ENCODE results near the gene IL18.
"Not testable (repeated sequence)": the region's sequence is repeated elsewhere in the genome, so short reads cannot be mapped to it uniquely, and the experiment has no call there.

The IL18 gene

DNA sequence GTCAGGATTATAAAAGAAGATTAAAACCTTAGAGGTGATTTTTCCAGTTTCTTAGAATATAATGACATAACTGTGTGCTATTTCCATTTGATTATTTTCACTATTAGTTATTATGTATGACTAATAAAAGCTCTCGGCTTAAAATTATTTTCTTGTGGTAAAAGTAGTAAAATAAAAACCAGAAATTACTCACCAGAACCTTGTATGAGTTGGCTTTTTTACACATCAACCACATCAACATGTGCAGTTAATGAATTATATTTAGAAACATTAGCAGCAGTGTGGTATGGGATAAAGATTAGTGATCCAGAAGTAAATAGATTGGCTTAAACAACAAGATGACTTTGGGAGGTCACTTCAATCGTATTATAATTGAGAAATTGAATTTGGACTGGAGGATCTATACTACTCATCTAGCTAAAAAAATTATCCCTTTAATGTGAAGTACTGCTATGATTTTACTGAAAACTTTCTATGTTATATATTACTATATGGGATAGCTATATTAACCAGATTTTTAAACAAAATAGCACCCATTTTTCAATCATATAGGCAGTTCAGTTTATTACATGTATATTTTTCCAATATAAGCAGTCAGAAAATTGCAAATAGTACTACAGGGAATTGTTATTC is 8.6 kb upstream of the IL18 start:
- no peak for DNase-seq (ENCODE audit: low read depth)

DNA sequence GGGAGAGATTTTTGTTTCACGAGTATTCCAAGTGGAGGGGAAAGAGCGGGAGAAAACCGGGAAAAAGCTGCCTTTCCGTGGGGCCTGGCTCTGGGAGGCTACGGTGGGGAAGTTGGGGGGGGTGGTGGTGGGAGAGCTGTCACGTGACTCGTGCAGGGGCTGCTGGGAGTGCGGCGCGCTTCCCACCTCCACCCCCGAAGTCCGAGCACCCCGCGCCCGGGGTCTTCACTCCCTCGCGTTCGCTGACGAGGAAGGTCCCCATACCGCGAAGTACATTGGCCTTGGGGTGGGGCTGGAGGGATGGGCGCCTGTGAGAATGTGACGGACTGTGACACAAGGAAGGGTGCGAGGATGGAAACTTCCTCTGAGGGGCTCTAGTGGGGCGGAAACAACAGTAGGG is 3.3 kb upstream of the IL18 start, which contains the start of gene TEX12:
TEX12 (plus strand) TSS at position 228 of the 400 bp plus-strand sequence. CDS start 1,897 bp downstream, outside the sequence.
- DNase-seq (ENCODE audit: low read depth): no peak

DNA sequence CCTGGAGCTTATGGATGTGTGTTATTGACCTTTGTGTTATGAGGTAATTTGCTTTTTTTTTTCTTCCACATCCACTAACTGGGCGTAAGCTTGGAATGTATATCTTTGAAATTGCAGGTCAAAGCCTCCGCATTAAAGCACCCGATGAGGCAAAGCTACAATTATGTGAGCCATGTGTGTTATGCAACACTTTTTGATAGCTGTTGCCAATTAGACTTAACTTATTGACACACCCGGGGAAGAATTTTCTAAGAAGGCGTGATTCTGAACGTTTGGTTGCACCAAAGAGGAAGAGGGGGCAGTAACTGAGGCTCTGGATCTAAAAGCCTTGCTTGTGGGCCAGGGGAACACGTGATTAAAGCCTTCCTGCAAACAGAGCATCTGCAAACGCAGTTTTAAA is 2.7 kb upstream of the IL18 start:
- DNase-seq (ENCODE audit: low read depth): no peak

DNA sequence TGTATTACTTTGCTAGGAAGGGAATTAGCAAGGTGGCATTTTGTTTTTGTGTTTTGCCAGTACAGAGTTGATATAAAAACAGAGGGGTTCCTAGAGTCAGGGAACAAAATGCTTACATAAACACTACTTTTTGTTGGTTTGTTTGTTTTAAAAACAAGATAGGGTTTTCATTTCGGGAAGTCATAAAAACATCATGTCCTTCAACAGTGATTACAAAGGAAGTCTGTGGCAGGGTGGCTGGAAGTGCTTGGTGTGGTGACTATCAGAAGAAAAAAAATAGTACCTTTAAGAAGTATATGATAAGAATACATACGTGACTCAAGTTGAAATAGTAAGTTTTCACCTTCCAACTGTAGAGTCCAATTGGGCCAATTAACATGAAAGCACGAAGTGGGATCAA is 1.2 kb upstream of the IL18 start:
- DNase-seq (ENCODE audit: low read depth): no peak

DNA sequence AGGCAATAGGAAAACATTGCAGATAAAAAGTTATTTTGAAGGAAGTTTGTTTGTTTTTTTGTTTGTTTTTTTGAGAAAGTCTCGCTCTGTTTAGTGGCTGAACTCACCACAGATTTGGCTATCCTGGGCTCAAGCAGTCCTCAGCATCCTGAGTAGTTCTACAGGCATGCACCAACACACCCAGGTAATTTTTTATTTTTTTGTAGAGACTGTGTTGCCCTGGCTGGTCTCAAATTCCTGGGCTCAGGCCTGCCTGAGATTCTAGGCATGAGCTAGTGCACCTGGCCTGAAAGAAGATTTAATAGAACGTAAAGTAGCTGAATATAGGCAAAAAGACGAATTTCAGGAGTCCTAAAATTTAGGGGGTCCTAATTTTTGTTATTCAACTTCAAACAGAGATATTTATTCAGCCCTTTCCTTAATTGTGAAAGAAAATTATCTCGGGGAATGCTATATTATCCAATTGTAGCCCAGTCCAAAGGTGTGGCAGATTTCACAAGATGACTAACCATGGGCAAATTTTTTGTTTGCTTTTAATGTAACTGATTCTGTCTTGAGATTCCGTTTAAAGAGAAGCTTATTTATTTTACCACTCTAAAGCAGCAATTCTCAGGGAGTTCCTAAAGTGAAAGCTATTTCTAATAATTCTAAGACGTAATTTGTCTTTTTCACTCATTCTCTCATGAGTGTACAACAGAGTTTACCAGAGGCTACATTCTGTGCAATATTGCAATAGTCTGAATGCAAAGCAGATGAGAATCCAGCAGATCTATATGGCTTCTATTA is 940 bp downstream of the IL18 start:
- no peak for DNase-seq (ENCODE audit: low read depth)

DNA sequence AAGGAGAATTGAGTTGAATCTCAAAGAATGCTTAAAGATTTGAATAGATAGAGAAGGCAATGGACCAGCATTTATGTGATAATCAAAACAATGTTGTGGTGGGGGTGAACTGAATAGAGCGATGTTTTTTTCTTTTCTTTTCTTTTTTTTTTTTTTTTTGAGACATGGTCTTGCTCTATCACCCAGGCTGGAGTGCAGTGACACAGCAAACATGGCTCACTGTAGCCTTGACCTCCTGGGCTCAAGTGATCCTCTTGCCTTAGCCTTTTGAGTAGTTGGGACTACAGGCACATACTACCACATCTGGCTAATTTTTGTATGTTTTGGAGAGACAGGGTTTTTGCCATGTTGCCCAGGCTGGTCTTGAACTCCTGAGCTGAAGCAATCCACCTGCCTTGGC is 1.7 kb downstream of the IL18 start:
- DNase-seq (ENCODE audit: low read depth): not testable (repeated sequence)

DNA sequence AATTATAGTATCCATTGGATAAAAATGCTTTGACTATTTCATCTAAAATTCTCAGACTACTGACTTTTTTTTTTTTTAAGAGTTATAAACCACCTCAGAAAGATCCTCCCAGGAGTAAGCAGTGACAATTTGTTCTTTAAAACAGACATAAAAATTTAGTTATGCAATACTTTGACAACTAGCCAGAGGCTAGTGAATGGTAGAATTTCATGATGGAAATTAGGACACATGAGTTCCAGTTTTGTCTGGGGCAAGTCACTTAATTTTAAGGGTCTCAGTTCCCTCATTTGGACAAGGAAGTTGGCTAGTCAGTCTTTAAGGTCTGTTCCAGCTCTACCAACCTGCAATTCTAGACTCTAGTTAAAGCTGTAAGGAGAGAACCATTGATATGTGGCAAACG is 2.9 kb downstream of the IL18 start:
- DNase-seq (ENCODE audit: low read depth): no peak

DNA sequence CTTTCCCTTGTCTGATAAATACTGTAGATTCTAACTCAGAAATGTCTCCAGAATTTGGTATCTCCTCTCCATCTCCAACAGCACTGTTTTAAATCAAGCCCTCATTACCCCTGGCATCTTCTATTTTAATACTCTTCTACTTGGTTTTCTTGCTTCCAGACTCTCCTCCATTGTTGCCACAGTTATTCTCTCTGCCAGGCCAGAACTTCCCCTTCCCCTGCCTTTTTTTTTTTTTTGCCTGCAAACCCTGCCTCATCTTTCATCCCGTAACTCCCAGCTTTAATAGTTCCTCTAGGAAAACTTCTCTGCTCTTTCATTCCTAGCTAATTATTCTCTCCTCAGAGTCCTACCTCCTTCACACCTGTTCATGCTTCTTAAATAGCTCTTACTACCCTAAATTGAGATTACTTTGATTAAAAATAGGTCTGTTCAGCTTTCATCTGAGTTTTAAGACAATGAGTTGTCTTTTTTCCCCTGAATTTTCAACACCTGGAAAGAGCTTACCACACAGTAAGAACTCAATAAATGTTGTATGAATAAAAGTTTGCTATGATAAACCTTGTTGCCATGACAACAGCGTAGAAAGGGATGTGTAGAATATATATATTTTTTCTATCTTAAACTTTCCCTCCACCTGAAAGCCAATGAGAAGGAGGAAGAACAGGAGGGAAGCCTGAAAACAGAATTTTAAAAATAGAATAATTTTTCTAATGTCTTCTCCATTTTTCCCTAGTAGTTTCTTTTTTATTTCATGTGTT is 3.6 kb downstream of the IL18 start:
- no peak for DNase-seq (ENCODE audit: low read depth)

DNA sequence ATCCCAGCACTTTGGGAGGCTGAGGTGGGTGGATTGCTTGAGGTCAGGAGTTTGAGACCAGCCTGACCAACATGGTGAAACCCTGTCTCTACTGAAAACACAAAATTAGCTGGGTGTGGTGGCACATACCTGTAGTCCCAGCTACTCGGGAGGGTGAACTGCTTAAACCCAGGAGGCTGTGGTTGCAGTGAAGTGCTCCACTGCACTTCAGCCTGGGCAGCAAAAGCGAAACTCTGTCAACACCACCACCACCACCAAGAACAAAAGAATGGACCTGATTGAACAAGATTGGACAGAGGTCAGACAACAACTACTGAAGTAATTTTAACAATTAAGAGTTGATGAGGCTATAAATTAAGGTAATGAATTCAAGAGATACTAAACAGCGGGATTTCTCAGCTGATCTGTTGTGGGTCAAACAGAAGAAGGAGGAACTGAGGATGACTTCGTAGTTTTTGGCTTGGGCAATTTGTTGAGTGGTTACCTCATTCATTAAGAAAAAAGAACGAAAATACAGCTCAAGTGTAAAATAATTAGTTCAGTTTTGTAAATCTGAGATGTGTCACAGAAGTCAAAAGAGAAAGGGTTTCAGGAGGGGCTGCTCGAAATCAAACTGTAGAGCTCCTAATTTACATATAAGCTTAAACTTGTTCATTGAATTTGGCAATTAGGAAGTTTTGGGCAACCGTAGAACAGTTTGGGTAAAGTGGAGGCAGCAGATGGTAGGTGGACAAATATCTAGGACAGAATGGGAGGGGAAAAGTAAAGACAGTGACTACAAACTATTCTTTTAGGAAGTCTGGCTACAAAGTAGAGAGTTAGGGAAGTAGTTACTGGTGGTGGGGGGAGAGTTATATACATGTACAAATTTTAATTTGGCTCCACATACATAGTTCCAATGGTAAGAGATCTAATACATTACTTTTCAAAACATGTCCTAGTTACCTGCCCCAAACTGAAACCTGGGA is 4.5 kb downstream of the IL18 start:
- no peak for DNase-seq (ENCODE audit: low read depth)

DNA sequence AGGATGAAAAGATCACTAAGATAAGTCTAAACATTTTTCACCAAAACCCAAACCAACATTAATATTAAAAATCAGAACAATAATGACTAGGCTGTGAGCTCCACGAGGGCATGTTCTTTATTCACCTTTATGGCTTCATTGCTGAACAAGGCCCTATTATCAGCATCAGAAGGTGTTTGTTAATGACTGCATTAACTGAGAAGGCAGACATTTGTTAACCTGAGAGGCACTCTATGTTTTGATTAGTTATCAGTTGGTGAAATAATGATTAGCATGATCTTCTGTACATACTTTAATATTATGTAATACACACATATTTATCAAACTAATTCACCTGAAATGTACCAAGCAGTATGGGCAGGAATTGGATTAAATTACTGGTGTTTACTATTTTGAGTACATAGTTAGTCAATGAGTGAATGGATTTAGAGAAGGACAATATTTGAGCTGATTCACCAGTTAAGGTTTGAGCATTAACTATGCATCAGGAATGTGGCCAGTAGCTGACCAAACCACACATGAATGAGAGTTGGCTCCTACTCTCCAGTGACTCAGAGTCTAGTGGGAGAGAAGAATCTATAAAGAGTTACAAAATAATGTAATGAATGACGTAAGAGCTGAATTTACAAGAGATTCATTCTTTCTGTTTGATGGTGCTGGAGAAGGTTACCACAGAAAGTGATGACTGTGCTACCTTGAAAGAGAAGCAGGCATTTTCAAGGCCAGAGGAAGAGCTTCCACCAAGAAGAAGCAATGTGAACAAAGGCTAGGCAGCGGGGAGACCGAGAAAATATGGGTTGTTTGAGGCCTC is 6.7 kb downstream of the IL18 start:
- no peak for DNase-seq (ENCODE audit: low read depth)

DNA sequence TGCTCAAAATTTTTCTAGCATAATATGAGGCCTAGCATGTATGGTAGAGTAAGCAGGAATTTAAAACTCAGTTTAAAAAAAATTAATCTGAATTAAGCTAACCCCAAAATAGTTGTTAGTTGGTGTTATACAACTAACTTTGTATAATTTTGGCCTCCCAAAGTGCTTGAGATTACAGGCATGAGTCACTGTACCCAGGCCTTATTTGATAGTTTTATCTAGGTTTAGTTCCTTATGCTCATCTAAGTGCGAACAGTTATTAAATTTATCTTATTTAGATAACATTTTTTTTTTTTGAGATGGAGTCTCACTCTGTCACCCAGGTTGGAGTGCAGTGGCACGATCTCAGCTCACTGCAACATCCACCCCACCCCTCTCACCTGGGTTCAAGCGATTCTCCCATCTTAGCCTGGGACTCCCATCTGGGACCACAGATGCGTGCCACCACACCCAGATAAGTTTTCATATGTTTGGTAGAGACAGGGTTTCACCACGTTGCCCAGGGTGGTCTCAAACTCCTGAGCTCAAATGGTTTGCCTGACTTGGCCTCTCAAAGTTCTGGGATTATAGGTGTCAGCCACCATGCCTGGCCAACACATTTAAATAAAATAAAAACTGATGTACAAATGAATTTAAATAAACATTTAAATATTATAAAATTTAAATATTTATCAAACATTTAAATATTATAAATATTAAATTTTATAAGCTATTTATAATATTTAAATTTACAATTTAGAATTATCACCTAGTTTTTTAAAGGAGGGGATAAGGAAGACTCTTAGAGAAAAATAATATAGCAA is 7.5 kb downstream of the IL18 start:
- no peak for DNase-seq (ENCODE audit: low read depth)

DNA sequence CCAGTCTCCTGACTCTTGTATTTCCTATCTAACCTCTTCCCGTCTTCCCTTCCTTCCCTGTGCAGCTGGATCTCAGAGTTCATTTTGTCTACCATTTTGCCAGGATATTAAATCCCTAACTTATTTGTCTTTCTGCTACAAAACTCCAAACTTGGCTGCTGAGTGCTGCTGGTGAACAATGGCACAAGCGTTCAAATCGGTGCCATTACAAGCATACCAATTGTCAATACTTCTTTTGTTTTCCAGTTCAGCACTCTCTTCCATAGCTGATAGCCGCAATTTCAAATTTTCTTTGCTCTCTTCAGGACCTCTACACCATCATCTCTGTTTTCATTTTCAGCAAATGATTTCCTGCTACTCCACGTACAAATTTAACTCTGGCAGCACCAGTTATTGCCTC is 13.4 kb downstream of the IL18 start:
- no peak for DNase-seq (ENCODE audit: low read depth)

DNA sequence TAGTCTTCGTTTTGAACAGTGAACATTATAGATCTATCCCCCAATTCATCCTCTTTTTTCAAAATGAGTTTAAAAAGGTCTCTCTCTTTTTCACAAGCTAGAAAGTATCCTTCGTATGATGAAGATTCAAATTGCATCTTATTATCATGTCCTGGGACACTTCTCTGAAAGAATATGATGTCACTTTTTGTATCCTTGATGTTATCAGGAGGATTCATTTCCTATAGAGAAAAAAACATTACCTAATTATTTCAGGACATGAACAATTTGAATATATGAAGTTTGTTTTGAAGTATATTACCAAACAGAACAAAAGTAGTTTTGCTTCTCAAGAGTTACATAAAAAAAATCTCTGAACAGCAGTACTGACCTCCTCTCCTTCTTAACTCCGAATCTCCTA is 20.3 kb downstream of the IL18 start:
- no peak for DNase-seq (ENCODE audit: low read depth)

DNA sequence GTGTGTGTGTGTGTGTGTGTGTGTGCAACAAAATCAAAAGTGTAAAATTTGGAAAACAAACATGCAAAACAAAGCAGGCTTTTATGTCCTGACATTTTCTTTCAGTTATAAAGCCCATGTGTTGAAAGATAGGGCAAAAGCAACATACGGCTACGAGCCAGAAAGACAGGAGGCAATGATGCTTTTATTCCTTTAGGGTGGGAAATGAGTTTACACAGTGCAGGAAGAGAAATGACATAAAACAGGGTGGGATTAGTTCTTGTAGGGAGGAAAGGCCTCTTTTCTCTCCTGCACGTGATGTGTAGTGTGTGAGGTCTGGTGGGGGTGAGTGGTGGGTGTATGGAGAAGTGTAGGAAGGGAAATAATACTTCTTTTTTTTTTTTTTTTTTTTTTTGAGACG is 29.4 kb downstream of the IL18 start:
- no peak for DNase-seq (ENCODE audit: low read depth)

DNA sequence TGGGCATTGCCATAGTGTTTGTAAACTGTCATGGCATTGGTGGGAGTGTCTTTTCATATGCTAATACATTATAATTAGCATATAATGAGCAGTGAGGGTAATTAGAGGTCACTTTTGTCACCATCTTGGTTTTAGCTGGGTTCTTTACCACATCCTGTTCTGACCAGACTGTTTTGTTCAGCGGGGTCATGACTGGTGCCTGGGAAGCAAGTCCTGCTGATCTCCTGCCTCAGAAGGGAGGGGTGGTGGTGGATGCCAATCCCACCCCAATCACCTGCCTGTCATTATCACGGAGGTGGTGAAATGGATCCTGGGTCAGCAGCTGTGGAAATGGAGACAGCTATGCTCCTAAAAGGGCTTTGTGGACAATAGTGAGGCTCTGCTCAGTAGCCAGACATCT is 31.2 kb downstream of the IL18 start:
- no peak for DNase-seq (ENCODE audit: low read depth)

DNA sequence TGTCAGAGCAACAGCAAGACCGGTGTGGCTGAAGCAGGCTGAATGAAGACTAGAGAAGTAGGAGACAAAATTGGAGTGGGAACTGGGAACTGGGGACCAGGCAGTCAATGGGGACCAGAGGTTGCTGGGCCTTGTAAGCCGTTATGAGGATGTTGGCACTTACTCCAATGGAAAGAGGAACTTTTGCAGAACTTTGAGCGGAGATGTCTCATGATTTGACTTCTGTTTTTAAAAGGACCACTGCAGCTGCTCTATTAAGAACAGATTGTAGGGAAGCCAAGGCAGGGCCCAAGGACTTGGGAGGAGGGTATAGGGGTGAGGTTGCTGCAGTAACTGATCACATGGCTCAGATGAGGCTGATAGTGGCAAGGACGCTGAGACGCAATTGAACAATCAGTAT is 34.2 kb downstream of the IL18 start:
- DNase-seq (ENCODE audit: low read depth): no peak

DNA sequence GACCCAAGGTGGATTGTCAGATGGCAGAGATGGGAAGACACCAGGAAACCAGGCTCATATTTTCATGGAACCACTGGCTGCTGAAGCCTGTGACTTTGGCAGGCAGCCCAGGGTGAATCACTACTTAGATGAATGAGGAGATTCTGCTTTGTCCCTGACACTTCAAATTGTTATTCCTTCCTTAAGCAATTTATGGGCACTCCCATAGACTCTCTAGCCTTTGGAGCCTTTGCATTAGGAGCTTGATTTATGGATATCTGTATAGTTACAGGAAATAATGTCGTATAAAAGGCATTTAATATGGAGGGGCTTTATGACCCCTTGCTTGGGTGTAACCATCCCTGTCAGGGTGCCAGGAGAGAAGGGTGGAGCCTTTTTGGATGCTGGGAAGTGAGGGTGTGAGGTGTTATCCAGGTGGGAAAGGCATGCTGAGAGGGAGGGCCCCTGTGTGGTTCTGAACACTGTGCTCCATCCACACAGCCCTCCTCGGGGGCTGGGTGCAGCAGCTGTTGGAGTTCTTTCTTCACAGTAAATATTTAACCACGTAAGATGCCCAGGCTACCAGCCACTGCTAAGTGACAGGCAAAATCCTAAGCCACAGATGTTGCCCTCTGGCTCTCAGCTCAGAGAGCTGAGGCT is 35.3 kb downstream of the IL18 start:
- DNase-seq (ENCODE audit: low read depth): no peak

DNA sequence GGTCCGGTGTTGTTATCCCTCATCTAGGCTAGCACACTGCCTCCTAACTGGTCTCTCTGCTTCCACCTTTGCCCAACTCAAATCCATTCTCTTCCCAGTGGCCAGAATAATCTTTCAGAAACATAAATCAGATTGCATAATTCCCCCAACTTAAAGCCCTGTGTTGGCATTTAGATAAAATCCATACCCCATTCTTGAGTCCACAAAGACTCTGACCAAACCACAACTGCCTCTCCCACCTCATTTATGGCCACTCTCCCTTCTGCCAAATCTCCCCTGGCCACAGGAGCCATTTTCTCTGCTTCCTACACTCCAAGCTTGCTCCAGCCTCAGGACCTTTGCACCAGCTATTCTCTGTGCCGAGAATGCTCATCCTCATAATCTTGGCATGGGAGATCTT is 36.8 kb downstream of the IL18 start:
- DNase-seq (ENCODE audit: low read depth): no peak

DNA sequence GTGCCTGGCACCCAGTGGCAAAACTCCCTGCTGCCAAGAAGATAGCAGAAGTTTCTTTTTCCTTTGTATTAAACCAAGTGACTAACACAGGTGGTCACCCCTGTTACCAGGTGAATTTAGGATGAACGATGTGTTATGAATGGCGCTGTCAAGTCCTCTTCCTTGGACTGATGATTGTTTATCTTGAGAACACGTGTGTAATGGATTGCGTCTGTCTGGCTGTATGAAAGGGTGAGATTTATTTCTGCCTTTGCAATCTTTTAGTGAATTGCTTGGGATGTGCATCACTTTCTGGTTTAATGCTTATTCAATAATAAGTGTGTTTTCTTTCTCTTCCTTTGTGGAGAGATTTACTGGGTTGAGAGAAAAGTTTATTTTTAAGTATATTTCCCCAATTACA is 40.8 kb downstream of the IL18 start:
- no peak for DNase-seq (ENCODE audit: low read depth)

Measured in stimulated activated CD8-positive, alpha-beta memory T cell treated with anti-CD3 and anti-CD28 coated beads, Interleukin-12 subunit alpha, Interleukin-12 subunit beta, amount 100 ng/mL, for 1 hour (primary cell).